ACC112 (cell line): ENCODE measurements around the gene OSCAR.
A peak's percentile ranks its signal among the peaks of the same experiment; 100 is the strongest.

Experiments used
- H2AFZ ChIP-seq: fragments of 200-600 bp; sonication (generic); one replicate; pipeline ENCODE4 v1.6.0; 2017; ENCODE audit warnings: antibody characterized with exemption, low read length; ENCODE audit not compliant: unreplicated experiment
- H3K27ac ChIP-seq: fragments of 200-600 bp; sonication (generic); 2 replicates; pipeline ENCODE4 v1.5.1; 2014; ENCODE audit warnings: low read depth, mild to moderate bottlenecking, antibody characterized with exemption, low read length, moderate library complexity
- H3K27me3 ChIP-seq: fragments of 200-600 bp; sonication (generic); 2 replicates; pipeline ENCODE4 v1.6.1; 2014; ENCODE audit warnings: mild to moderate bottlenecking, antibody characterized with exemption, low read length, moderate library complexity, mixed read lengths; ENCODE audit not compliant: insufficient read depth
- H3K36me3 ChIP-seq: fragments of 200-600 bp; sonication (generic); 2 replicates; pipeline ENCODE4 v1.6.1; 2016; ENCODE audit warnings: mild to moderate bottlenecking, antibody characterized with exemption, low read length, moderate library complexity, mixed read lengths; ENCODE audit not compliant: insufficient read depth
- H3K4me1 ChIP-seq: fragments of 200-600 bp; sonication (generic); one replicate; pipeline ENCODE4 v1.6.1; 2016; ENCODE audit warnings: low read length, mixed read lengths; ENCODE audit not compliant: insufficient read depth, unreplicated experiment, control insufficient read depth
- H3K4me3 ChIP-seq: fragments of 200-600 bp; sonication (generic); 2 replicates; pipeline ENCODE4 v1.5.1; 2014; ENCODE audit warnings: mild to moderate bottlenecking, low read depth, low read length
- H3K79me2 ChIP-seq: fragments of 200-600 bp; sonication (generic); one replicate; pipeline ENCODE4 v1.6.0; 2016; ENCODE audit warnings: low read length; ENCODE audit not compliant: control insufficient read depth, unreplicated experiment, insufficient read depth

Gene OSCAR

DNA sequence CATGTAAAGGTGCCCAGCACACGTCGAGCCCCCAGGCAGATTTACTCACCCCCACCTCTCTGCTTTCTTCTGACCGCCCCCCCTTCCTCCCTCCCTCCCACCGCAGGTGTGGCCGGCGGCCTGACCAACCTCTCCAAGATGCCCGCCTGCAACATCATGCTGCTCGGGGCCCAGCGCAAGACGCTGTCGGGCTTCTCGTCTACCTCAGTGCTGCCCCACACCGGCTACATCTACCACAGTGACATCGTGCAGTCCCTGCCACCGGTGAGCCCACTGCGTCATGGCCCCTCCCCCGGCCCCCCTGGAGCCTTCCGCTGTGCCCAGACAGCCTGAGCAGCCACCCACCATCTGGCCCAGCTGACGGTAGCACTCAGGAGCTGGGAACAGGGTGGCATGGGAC lies 23.8 kb upstream of the OSCAR start:
- Histone ChIP-seq H3K36me3 (no peaks in the 10 kb centered on the region), H3K27me3 (no peaks in the 10 kb centered on the region), H3K4me3 (no peak overlapping the region)

GRCh38 chr19:54123682-54124081 lies 23.1 kb upstream of the OSCAR start:
- Histone ChIP-seq H3K27me3 (no peaks in the 10 kb centered on the region), H2AFZ (no peak overlapping the region), H3K4me1 (no peaks in the 10 kb centered on the region), H3K36me3 (no peaks in the 10 kb centered on the region), H3K79me2 (no peaks in the 10 kb centered on the region), H3K27ac (no peak overlapping the region), H3K4me3 (no peak overlapping the region)

More for the DNA sequence above, 23.8 kb upstream of the OSCAR start:
- H3K79me2 ChIP-seq, result no peaks in the 10 kb centered on the region
- no peak overlapping the region for H2AFZ ChIP-seq
- no peak overlapping the region for H3K27ac ChIP-seq
- no peaks in the 10 kb centered on the region for H3K4me1 ChIP-seq

GRCh38 chr19:54121259-54121658 lies 20.7 kb upstream of the OSCAR start:
- Histone ChIP-seq H3K36me3 (no peaks in the 10 kb centered on the region), H3K27me3 (no peaks in the 10 kb centered on the region)

DNA sequence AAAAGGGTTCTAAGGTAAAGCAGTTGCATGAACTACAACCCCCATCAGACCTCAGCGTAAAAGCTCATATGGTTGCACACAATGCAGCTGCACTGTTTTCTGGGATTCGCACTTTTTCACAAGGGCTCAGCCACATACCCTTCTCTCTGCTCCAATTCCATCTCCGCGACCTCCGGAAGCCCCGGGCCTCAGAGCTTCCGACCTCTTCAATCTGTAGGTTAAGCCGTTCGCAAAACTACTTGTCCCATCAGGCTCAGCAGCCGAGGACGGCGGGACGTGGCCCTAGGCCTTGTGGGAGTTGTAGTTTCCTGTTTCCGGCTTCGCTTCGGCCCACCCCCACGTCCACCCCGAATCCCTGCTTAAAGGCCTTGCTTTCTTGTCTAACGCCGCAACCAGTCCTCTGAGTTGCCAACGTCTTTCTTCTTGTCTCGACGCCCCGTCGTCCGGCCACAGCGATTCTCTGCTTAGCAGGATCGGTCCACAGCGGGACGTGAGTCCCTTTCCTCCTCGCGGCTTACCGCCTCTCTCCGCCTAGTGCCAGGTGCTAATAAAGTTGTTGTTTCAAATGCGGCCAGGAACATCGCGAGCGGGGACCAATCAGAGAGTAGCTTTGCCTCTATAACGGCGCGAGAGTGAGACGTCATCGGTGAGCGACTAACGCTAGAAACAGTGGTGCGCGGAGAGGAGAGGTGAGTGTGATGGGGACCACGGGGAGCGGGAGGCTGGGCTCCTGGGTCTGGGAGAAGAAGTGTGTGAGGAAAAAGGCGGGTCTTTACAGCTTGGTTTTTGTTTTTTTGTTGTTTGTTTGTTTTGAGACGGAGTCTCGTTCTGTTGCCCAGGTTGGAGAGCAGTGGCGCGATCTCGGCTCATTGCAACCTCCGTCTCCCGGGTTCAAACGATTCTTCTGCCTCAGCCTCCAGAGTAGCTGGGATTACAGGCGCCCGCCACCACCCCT lies 14.8 kb upstream of the OSCAR start, which contains the start of the genes PRPF31 and TFPT:
Gene PRPF31 (plus strand): TSS at position 646 of the 955 bp plus-strand sequence. CDS start 2,525 bp downstream, outside the sequence.
Gene TFPT (minus strand): TSS at position 549 of the 955 bp plus-strand sequence. CDS start 388 bp downstream, at position 161.
- Histone ChIP-seq H2AFZ (peak within 1 kb of the TSS; percentile 82), H3K27ac (peak within 1 kb of the TSS; percentile 75), H3K27me3 (no peaks in the 10 kb centered on the region)

More at GRCh38 chr19:54121259-54121658, 20.7 kb upstream of the OSCAR start:
- Histone ChIP-seq H3K4me3 (no peak overlapping the region), H3K79me2 (peaks cover 10% of the 10 kb centered on the region), H2AFZ (no peak overlapping the region), H3K27ac (no peak overlapping the region), H3K4me1 (no peaks in the 10 kb centered on the region)

GRCh38 chr19:54114340-54115108 lies 13.9 kb upstream of the OSCAR start:
- Histone ChIP-seq H3K4me1 (no peaks in the 10 kb centered on the region), H3K36me3 (no peaks in the 10 kb centered on the region), H2AFZ (peak overlapping the region; percentile 60), H3K27ac (no peak overlapping the region), H3K79me2 (peaks cover 15% of the 10 kb centered on the region), H3K4me3 (peak overlapping the region; percentile 90), H3K27me3 (no peaks in the 10 kb centered on the region)

More for the DNA sequence above, 14.8 kb upstream of the OSCAR start, which contains the start of the genes PRPF31 and TFPT:
- Histone ChIP-seq H3K36me3 (no peaks in the 10 kb centered on the region), H3K79me2 (peaks cover 15% of the 10 kb centered on the region), H3K4me3 (peak within 1 kb of the TSS; percentile 90), H3K4me1 (no peaks in the 10 kb centered on the region)

DNA sequence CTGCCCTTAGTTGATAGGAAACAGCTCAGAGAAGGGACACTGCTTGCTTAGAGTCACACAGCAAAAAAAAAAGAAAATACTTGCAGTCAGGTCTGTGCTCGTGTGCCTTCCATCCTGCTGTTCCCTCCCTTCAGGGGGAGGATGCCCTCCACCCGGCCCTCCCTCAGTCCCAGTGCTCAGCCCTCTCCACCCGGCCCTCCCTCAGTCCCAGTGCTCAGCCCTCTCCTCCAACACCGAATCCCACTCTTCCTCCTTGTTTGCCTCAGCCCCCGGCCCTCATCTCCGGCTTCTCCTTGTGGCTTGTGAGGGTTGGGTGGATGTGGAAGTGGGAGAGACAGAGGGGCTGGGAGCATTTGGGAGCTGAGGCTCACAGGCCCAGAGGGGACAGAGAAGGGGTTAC lies 9.0 kb upstream of the OSCAR start:
- H2AFZ ChIP-seq, result no peak overlapping the region
- H3K27me3 ChIP-seq, result no peaks in the 10 kb centered on the region
- peaks cover 2% of the 10 kb centered on the region for H3K79me2 ChIP-seq
- H3K27ac ChIP-seq, result no peak overlapping the region
- H3K36me3 ChIP-seq, result no peaks in the 10 kb centered on the region
- no peak overlapping the region for H3K4me3 ChIP-seq
- no peaks in the 10 kb centered on the region for H3K4me1 ChIP-seq

DNA sequence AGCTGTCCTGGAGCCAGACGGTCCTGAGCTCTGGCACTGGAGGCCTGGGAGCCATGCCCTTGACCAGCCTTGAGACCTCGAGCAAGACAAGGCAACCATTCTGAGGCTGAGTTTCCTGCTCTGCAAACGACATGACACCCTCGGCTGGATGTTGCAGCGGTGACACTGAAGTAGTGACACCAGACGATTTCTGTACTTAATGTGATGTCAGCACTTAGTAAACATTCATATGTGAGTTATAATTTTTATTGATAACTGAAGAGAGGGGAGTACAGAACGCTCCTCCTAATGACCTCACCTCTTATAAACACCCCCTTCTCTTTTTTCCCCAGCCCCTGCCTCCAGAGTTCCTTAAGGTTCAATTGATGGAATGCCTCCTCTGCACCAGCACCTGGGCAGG lies 7.9 kb upstream of the OSCAR start:
- Histone ChIP-seq H3K4me1 (no peaks in the 10 kb centered on the region), H3K27ac (no peak overlapping the region)

DNA sequence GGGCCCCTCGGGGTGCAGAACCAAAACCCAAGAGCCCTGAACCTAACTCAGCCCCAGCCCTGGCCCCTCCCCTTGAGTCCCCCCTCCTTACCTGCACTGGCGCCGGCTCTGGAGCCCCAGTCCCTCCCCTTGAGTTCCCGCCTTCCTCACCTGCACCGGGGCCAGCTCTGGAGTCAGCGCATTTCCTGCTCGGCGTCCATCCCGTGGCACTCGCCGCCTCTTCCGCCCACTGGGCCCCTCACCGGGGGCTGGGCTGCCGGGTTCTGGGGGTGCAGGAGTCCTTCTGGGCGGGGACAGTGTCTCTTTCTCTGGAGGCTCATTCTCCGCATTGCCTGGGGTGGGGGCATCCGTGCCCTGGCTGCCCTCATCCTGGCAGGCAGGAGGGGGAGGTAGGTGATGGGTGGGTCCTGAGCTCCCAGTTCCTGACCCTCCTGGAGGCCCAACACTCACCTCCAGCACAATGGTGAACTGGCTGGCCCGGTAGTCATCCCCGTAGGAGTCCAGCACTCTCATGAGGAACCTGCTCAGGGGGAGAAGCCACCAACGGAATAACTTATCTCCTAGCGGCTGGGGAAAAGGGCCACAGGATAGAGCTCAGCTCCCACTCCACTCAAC lies 7.4 kb upstream of the OSCAR start:
- no peak overlapping the region for H2AFZ ChIP-seq
- H3K4me3 ChIP-seq, result no peak overlapping the region
- H3K4me1 ChIP-seq, result no peaks in the 10 kb centered on the region
- no peak overlapping the region for H3K27ac ChIP-seq
- peaks cover 11% of the 10 kb centered on the region for H3K79me2 ChIP-seq
- H3K27me3 ChIP-seq, result no peaks in the 10 kb centered on the region
- H3K36me3 ChIP-seq, result no peaks in the 10 kb centered on the region

More for the DNA sequence above, 7.9 kb upstream of the OSCAR start:
- Histone ChIP-seq H3K4me3 (no peak overlapping the region), H3K27me3 (no peaks in the 10 kb centered on the region), H2AFZ (no peak overlapping the region), H3K79me2 (peaks cover 6% of the 10 kb centered on the region), H3K36me3 (no peaks in the 10 kb centered on the region)

- Histone ChIP-seq H2AFZ (no peak overlapping the region), H3K27ac (no peak overlapping the region), H3K27me3 (no peaks in the 10 kb centered on the region), H3K36me3 (no peaks in the 10 kb centered on the region), H3K4me3 (no peak overlapping the region), H3K79me2 (peaks cover 14% of the 10 kb centered on the region), H3K4me1 (no peaks in the 10 kb centered on the region)
Measured at GRCh38 chr19:54106716-54107115, 6.1 kb upstream of the OSCAR start.

DNA sequence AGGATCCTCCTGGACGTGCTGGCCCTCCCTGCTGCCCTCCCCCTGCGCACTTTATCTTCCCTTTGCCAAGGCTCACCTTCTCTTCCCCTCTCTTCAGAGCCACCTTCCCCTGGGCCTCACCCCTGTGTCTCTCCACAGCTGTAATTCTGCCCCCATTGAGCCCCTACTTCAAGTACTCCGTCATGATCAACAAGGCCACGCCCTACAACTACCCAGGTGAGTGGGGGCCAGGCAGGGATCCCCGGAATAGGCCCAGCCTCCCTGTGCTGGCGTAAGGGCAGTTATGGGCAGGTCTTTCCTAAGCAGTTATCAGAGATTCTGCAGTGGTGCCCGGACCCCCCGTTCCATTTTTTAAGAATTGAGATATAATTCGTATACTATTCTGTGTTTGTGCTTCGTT lies 5.2 kb upstream of the OSCAR start:
- H3K36me3 ChIP-seq, result no peaks in the 10 kb centered on the region
- H3K4me1 ChIP-seq, result no peaks in the 10 kb centered on the region
- no peak overlapping the region for H3K27ac ChIP-seq
- no peaks in the 10 kb centered on the region for H3K27me3 ChIP-seq
- no peak overlapping the region for H2AFZ ChIP-seq
- H3K79me2 ChIP-seq, result peaks cover 14% of the 10 kb centered on the region
- no peak overlapping the region for H3K4me3 ChIP-seq
